GM12891 (cell line): Measurements from ENCODE around the gene ITFG2.

Experiments used
- PAX5 ChIP-seq: IDR thresholded peaks from 2 replicates; pipeline ENCODE4 v1.6.1; 2011; ENCODE audit warnings: low read length, moderate library complexity, mild to moderate bottlenecking; ENCODE audit not compliant: insufficient read depth, severe bottlenecking
- POLR2A ChIP-seq: IDR thresholded peaks from 2 replicates; pipeline ENCODE4 v1.6.1; 2011; ENCODE audit warnings: low read depth, low read length, control low read depth
- POLR2AphosphoS5 ChIP-seq: IDR thresholded peaks from 2 replicates; pipeline ENCODE4 v1.6.1; 2011; ENCODE audit warnings: low read depth, low read length, control low read depth
- POU2F2 ChIP-seq: IDR thresholded peaks from 2 replicates; pipeline ENCODE4 v1.6.1; 2011; ENCODE audit warnings: low read depth, mild to moderate bottlenecking, control low read depth, low read length, moderate library complexity
- SPI1 ChIP-seq: IDR thresholded peaks from 2 replicates; pipeline ENCODE4 v1.6.1; 2011; ENCODE audit warnings: low read depth, low read length, control low read depth
- TAF1 ChIP-seq: IDR thresholded peaks from 2 replicates; pipeline ENCODE4 v1.6.1; 2011; ENCODE audit warnings: low read depth, low read length, control low read depth

DNA sequence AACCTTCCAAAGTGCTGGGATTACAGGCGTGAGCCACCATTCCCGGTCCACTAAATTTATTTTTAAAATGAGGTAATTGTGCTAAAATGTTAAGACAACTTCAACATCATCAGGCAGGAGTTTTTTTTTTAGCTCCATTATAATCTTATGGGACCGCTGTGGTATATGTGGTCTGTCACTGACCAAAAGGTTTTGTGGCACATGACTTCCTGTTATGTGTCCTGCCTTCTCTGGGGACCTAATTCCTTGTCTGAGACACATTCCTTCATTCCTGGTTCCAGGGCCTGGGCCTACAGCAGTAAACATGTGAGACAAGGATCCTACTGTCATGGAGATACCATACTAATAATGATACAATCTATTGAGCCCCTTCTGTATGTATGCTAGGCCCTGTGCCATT lies 39.5 kb downstream of the ITFG2 start:
- TF ChIP-seq POLR2A: no peak
- no peak for TF ChIP-seq POLR2AphosphoS5
- TF ChIP-seq PAX5: no peak
- no peak for TF ChIP-seq SPI1
- TF ChIP-seq TAF1: no peak
- TF ChIP-seq POU2F2: no peak
